Frontal cortex (tissue), 1 donor: ENCODE data around the gene OSCP1. TPM values are rescaled to one million over a fixed set of nuclear protein-coding genes. Genes with fewer than 3 reads are reported as not detected.
A peak's percentile ranks its signal among the peaks of the same experiment; 100 is the strongest.

ENCODE experiments used
- small RNA-seq: library from RNA; depleted of rRNA; stranded (forward); fragments of <200 nt; gene quantifications from one replicate; pipeline ENCODE3, GENCODE V24; 2014
- total RNA-seq: library from RNA; depleted of rRNA; stranded (reverse); fragments of >200 nt; gene quantifications from one replicate; pipeline ENCODE4 v1.2.3, GENCODE V29; 2014

OSCP1 gene
- total RNA-seq, 1 donor from 2014 or later = 20.8 TPM

Small RNA genes within 50 kb of the gene (small RNA-seq; reads per million reads assigned to genes)
- not detected for gene RNU4-27P
- gene SNORA63C = 0.79 reads per million, percentile 58 among the genes with 10 or more reads in this experiment

Other genes with a start within 250 kb of the OSCP1 start
- 80.3 TPM for gene THRAP3, start 226.0 kb downstream of the OSCP1 start, total RNA-seq
- gene SH3D21, start 144.1 kb downstream of the OSCP1 start, total RNA-seq = 0.82 TPM
- gene EVA1B, start 126.8 kb downstream of the OSCP1 start, total RNA-seq = 3.7 TPM
- 10.6 TPM for gene STK40, start 64.5 kb downstream of the OSCP1 start, total RNA-seq
- 3.3 TPM for gene LSM10, start 52.5 kb downstream of the OSCP1 start, total RNA-seq
- gene MRPS15, start 13.9 kb upstream of the OSCP1 start, total RNA-seq = 15.9 TPM
- gene CSF3R, start 32.5 kb upstream of the OSCP1 start, total RNA-seq = 1.2 TPM